HepG2 (cell line): ENCODE results near the gene SDK2. TPM values are rescaled to one million over a fixed set of nuclear protein-coding genes. Genes with fewer than 3 reads are reported as not detected.

Source experiments
- ATAC-seq: fragments of 200-7000 bp; cut with Tn5 transposase; 3 replicates; pipeline ENCODE4 v1.9.1; 2020; ENCODE audit warnings: mild to moderate bottlenecking, moderate library complexity
- BruUV-seq: library from RNA; stranded (reverse); fragments of 400-500 nt; replicated peaks from 2 replicates; lab custom pipeline; 2021; lab: Mats Ljungman, UMichigan
- CTCF ChIA-PET: fragments of 300-600 bp; formaldehyde crosslinking; extraction: SDS; loops from one replicate; lab custom pipeline; 2021; ENCODE audit warnings: low total read pairs, inconsistent platforms, low intra/inter-chr PET ratio; lab: Yijun Ruan, JAX
- POLR2A ChIA-PET: fragments of 350-600 bp; sonication (Branson Sonifier 250); formaldehyde crosslinking; loops from one replicate; lab custom pipeline; 2020; ENCODE audit warnings: antibody characterized with exemption, inconsistent platforms; lab: Yijun Ruan, JAX
- DNase-seq: peaks from one replicate; pipeline ENCODE4 v3.0.0-alpha.2; 2015; ENCODE audit warnings: low spot score
- FAIRE-seq: peaks from 3 replicates; lab custom pipeline; 2011; peaks lifted over from hg19 to GRCh38; lab: Jason Lieb, UNC
- H2AFZ ChIP-seq: one replicate; pipeline ENCODE4 v1.6.1; 2011; ENCODE audit warnings: low read length, inconsistent platforms
- H3K27ac ChIP-seq: fragments of 300-600 bp; 3 replicates; pipeline ENCODE4 v1.8.0; 2011; ENCODE audit warnings: mixed run types, mild to moderate bottlenecking, mixed read lengths, low read length, inconsistent platforms; ENCODE audit not compliant: insufficient read depth; ENCODE audit errors: extremely low read length
- H3K27me3 ChIP-seq, 2 experiments: fragments of 200-600 bp in 1 of 2; 2 replicates in 1 of 2; 3 replicates in 1 of 2; pipeline versions ENCODE4 v1.6.0 to v1.8.0; 2011; ENCODE audit warnings: low read length in 2 of 2, mild to moderate bottlenecking in 2 of 2, moderate library complexity in 2 of 2, inconsistent platforms in 1 of 2; ENCODE audit not compliant: insufficient read depth in 2 of 2, control insufficient read depth in 1 of 2
- H3K36me3 ChIP-seq, 2 experiments: fragments of 200-600 bp in 1 of 2; replicated peaks in 1 of 2; 2 replicates in 1 of 2; 3 replicates in 1 of 2; pipeline versions ENCODE4 v1.5.1 to v1.8.0; 2011; ENCODE audit warnings: low read length in 2 of 2, inconsistent platforms in 1 of 2; ENCODE audit not compliant: insufficient read depth in 2 of 2, control insufficient read depth in 1 of 2
- H3K4me1 ChIP-seq: 2 replicates; pipeline ENCODE4 v1.5.1; 2012; ENCODE audit warnings: low read length, inconsistent platforms; ENCODE audit not compliant: insufficient read depth
- H3K4me2 ChIP-seq: 2 replicates; pipeline ENCODE4 v1.6.0; 2011; ENCODE audit warnings: low read depth, low read length, inconsistent platforms
- H3K4me3 ChIP-seq, 3 experiments: fragments of 200-600 bp in 1 of 3; sonication (generic), shearing (Covaris generic) in 1 of 3; replicated peaks in 1 of 3; 2 replicates each; pipeline ENCODE4 v1.5.1; 2011 to 2016; ENCODE audit warnings: low read length in 3 of 3, inconsistent platforms in 2 of 3, low read depth in 2 of 3, mild to moderate bottlenecking in 2 of 3, control low read depth in 1 of 3, mixed read lengths in 1 of 3; ENCODE audit not compliant: insufficient read depth in 1 of 3
- H3K79me2 ChIP-seq: one replicate; pipeline ENCODE4 v1.6.1; 2011; ENCODE audit warnings: low read length, inconsistent platforms; ENCODE audit not compliant: insufficient read depth
- H3K9ac ChIP-seq: 2 replicates; pipeline ENCODE4 v1.6.0; 2011; ENCODE audit warnings: mild to moderate bottlenecking, low read depth, low read length, inconsistent platforms; ENCODE audit not compliant: insufficient read depth
- H3K9me3 ChIP-seq: 2 replicates; pipeline ENCODE4 v1.5.1; 2012; ENCODE audit warnings: mild to moderate bottlenecking, low read length
- H4K20me1 ChIP-seq: 2 replicates; pipeline ENCODE4 v1.6.0; 2011; ENCODE audit warnings: inconsistent platforms, mild to moderate bottlenecking, low read length, moderate library complexity; ENCODE audit not compliant: insufficient read depth
- KLF9 ChIP-seq: IDR thresholded peaks from 2 replicates; pipeline ENCODE4 v1.6.1; 2016; ENCODE audit warnings: low read depth
- NR2C2 ChIP-seq: sonication (generic); formaldehyde crosslinking; IDR thresholded peaks from 2 replicates; pipeline ENCODE4 v1.4.0; 2020; ENCODE audit warnings: missing genetic modification reagents, mild to moderate bottlenecking, moderate library complexity, borderline replicate concordance
- PHB2 ChIP-seq: fragments of 450-650 bp; IDR thresholded peaks from 2 replicates; pipeline ENCODE4 v1.6.1; 2018; ENCODE audit not compliant: partially characterized antibody
- PRDM15 ChIP-seq: sonication (generic); formaldehyde crosslinking; IDR thresholded peaks from 2 replicates; pipeline ENCODE4 v1.4.0; 2020; ENCODE audit warnings: missing genetic modification reagents
- ZBTB7A ChIP-seq: sonication (generic); formaldehyde crosslinking; IDR thresholded peaks from 2 replicates; pipeline ENCODE4 v1.8.0; 2022; ENCODE audit warnings: mild to moderate bottlenecking, missing genetic modification reagents
- WGBS: methylation state at CpG from one replicate; pipeline ENCODE4 v1.1.6; 2017; ENCODE audit warnings: low lambda C conversion rate; 5-methylcytosine and 5-hydroxymethylcytosine counted together
- in situ Hi-C: cut with HindIII; loops from 2 replicates; pipeline ENCODE4 v1.10.0; 2017; ENCODE audit warnings: low pct_unique_long_range_greater_than_20kb; ENCODE audit not compliant: extremely low pct_ligation_motif_present
- intact Hi-C: fragments of 100-400 bp; cut with micrococcal nuclease; formaldehyde crosslinking; loops from one replicate; pipeline ENCODE4 v1.10.0; 2022; ENCODE audit not compliant: unreplicated experiment
- polyA plus RNA-seq, 8 experiments: library from polyadenylated mRNA; depleted of rRNA in 3 of 8; stranded (reverse) in 7 of 8; unstranded in 1 of 8; fragments of >200 nt; fragmentation: Illumina TruSeq in 4 of 8; extraction: Trizol in 4 of 8; gene quantifications; 2 replicates each; pipeline versions ENCODE4 v1.2.1 to v1.2.3, GENCODE V29; 2011 to 2016; ENCODE audit warnings: low read depth in 4 of 8, missing spikeins in 1 of 8, mixed read lengths in 1 of 8; ENCODE audit not compliant: insufficient read depth in 1 of 8
- total RNA-seq, 5 experiments: library from RNA; depleted of rRNA; stranded (reverse); fragments of >200 nt; fragmentation: Illumina TruSeq; extraction: Trizol; gene quantifications; 2 replicates each; pipeline ENCODE4 v1.2.3, GENCODE V29; 2016; ENCODE audit warnings: low read depth in 1 of 5
- TF ChIP-seq, protein P1 (sequence below): sonication (generic); formaldehyde crosslinking; IDR thresholded peaks from 2 replicates; pipeline ENCODE4 v1.4.0; 2020; ENCODE audit warnings: mild to moderate bottlenecking, missing genetic modification reagents

Gene SDK2
- total and polyA plus RNA-seq, 2 of the 13 experiments (the other 11 are each of a cell fraction or from before 2014, with no cell fraction given), result not detected

- TF ChIP-seq, protein P1, sequence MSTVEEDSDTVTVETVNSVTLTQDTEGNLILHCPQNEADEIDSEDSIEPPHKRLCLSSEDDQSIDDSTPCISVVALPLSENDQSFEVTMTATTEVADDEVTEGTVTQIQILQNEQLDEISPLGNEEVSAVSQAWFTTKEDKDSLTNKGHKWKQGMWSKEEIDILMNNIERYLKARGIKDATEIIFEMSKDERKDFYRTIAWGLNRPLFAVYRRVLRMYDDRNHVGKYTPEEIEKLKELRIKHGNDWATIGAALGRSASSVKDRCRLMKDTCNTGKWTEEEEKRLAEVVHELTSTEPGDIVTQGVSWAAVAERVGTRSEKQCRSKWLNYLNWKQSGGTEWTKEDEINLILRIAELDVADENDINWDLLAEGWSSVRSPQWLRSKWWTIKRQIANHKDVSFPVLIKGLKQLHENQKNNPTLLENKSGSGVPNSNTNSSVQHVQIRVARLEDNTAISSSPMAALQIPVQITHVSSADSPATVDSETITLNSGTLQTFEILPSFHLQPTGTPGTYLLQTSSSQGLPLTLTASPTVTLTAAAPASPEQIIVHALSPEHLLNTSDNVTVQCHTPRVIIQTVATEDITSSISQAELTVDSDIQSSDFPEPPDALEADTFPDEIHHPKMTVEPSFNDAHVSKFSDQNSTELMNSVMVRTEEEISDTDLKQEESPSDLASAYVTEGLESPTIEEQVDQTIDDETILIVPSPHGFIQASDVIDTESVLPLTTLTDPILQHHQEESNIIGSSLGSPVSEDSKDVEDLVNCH (CRISPR knock-in tag), result no peak
- TF ChIP-seq KLF9, result no peak
- no peak for TF ChIP-seq ZBTB7A
- TF ChIP-seq PHB2, result no peak
- no peak for TF ChIP-seq NR2C2 (CRISPR knock-in tag)
Observed at GRCh38 chr17:73568934-73569333, 75.3 kb downstream of the SDK2 start (continued).

DNA sequence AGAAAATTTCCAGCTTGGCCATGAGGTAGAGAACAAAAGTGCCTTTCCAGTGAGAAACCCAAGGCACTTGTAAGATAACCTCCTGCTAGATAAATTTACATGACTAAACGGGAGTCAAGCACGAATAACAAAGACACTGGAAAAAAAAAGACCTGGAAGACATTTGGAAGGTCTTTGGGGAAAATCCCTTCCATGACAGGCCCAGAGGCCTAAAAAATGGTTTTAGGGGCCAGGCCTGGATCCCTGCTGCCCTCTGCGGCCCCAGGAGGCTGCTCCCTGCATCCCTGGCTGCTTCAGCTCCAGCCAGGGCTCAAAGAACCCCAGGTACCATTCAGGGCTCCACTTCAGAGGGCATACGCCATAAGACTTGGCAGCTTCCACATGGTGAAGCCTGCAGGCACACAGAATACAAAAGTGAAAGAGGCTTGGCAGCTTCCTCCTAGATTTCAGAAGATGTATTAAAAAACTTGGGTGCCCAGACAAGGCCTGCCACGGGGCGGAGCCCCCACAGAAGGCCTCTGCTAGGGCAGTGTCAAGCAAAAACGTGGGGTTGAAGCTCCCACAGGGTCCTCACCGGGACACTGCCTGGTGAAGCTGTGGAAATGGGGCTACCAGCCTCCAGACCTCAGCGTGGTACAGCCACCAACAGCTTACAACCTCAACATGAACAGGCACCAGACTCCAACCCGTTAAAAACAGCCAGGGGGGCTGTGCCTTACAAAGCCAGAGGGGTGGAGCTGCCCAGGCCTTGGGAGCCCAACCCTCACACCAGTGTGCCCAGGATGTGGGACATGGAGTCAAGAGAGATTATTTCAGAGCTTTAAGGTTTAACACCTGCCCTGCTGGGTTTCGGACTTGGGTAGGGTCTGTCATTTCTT lies 77.1 kb downstream of the SDK2 start:
- Histone ChIP-seq H3K4me1 (no peaks in the 10 kb centered on the region), H3K27ac (no peak overlapping the region), H3K9ac (no peak overlapping the region), H3K79me2 (no peaks in the 10 kb centered on the region), H4K20me1 (no peaks in the 10 kb centered on the region), H3K4me2 (no peak overlapping the region), H3K4me3 (no peak overlapping the region), H3K27me3 (peaks cover 0 to 60% of the 10 kb centered on the region in 2 experiments; a peak in 4 of 5 replicates), H2AFZ (no peak overlapping the region), H3K36me3 (no peaks in the 10 kb centered on the region), H3K9me3 (no peaks in the 10 kb centered on the region)
- in situ Hi-C loops, result no loop called here
- DNase-seq, result no peak
- intact Hi-C loops, result no loop called here
- BruUV-seq, result no TSS peak
- no peak for FAIRE-seq
- ChIA-PET POLR2A (no interaction called here), CTCF (no interaction called here)
- WGBS, result 12% methylated on average over 11 of the region's 11 CpGs
- no peak for ATAC-seq
- TF ChIP-seq PRDM15 (CRISPR knock-in tag), result no peak
